NCI-H128 (cell line): ENCODE data around the gene PCDH15.
"Not testable (repeated sequence)": the region's sequence is repeated elsewhere in the genome, so short reads cannot be mapped to it uniquely, and the experiment has no call there.

ENCODE experiments used
- DNase-seq: peaks from one replicate; lab custom pipeline; 2025; ENCODE audit not compliant: unreplicated experiment; lab: John Stamatoyannopoulos, UW

The PCDH15 gene

GRCh38 chr10:54402576-54402975, 398.5 kb downstream of the PCDH15 start:
- no peak for DNase-seq

GRCh38 chr10:54396031-54396430, 405.0 kb downstream of the PCDH15 start:
- no peak for DNase-seq

GRCh38 chr10:54394598-54394997, 406.4 kb downstream of the PCDH15 start:
- DNase-seq = not testable (repeated sequence)

- DNase-seq = no peak
Observed at GRCh38 chr10:54372179-54372578, 428.9 kb downstream of the PCDH15 start.

DNA sequence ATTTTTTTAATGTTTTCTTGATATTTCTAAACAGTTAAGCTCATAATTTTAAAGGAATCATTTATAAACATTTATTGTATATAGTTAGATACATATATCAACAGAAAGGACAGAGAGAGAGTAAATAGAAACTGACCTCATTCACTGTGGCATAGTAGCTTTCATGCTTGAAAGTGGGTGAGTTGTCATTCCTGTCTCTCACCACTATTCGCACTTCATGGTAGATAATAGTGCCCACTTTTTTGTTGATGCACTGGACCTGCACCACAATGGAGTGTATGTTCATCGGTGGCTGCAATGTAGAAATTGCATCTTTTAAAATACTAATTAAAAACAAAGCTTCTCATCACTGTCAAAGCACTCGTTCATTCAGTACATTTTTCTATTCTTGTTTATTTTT, 432.0 kb downstream of the PCDH15 start:
- no peak for DNase-seq

DNA sequence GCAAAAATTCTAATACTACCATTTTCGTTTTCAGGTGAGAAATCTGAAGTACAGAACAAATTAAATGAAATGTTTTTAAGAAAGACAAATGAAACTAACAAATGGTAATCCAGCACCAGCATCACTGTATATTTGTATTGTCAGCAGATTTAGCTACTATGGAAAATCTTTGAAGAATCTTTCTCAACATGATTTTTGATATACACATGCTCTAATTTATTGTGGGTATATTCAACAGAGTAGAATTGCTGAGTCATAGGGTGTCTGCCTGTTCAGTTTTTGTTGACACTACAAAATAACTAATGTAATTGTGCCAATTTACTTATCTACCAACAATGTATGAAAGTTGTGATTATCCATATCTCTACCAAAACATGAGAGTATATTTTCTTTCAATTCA, 437.6 kb downstream of the PCDH15 start:
- DNase-seq = no peak

- no peak for DNase-seq
Observed at GRCh38 chr10:54342058-54342457, 459.0 kb downstream of the PCDH15 start.

DNA sequence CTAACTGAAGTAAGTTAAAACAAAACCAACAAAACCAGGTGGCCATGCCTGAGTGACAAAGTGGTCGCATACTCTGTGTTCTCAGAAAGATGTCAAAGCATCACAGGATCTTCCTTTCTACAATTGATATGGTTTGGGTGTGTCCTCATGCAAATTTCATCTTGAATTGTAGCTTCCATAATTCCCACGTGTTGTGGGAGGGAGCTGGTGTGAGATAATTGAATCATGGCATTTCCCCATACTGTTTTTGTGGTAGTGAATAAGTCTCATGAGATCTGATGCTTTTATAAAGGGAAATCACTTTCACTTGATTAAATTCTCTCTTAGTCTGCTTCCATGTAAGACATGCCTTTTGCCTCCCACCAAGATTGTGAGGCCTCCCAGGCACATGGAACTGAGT, 465.7 kb downstream of the PCDH15 start:
- DNase-seq = no peak

GRCh38 chr10:54319341-54319740, 481.7 kb downstream of the PCDH15 start:
- no peak for DNase-seq

GRCh38 chr10:54318470-54318869, 482.6 kb downstream of the PCDH15 start:
- no peak for DNase-seq

GRCh38 chr10:54314430-54314829, 486.6 kb downstream of the PCDH15 start:
- no peak for DNase-seq

DNA sequence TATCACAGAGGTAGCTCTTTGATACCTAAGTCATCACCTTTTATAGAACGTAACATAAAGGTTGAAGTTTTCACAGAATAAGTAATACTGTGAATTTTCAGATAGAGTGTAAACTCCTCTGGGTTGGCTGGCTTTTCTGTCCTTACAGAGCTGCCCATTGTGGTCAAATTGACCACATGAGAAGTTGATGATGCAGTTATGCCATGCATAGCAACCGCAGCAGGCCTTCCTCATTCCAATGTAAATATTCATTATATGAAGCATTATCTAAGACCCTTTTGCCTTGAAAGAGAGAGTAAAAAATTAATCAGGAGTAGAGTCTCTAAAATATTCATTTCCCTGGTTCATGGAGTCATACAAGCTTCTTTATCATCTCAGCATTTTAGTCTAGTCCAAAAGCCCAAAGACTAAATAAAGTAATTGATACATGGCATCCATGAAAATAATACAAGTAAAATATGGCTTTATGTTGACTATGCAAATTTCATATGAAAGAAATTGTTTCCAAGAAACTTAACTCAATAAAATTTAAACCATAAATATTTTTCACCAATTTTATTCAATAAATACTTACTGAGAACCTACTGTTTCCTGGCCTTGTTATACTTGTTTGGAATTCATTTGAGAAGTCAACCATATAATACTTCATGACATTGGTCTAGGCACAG, 516.4 kb downstream of the PCDH15 start:
- DNase-seq = no peak

- no peak for DNase-seq
Observed at GRCh38 chr10:54282012-54282411, 519.0 kb downstream of the PCDH15 start.

DNA sequence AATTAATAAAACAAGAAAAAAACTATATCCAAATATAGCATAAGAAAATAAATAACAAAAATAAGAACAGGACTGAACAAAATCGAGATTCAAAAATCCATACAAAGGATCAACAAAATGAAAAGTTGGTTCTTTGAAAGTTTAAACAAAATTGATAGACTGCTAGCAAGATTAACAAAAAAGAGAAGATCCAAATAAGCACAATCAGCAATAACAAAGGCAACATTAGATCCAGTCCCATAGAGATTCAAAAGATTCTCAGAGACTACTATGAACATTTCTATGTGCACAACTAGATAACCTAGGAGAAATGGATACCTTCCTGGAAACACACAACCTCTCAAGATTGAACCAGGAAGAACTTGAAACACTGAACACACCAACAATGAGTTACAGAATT, 534.6 kb downstream of the PCDH15 start:
- DNase-seq = no peak

GRCh38 chr10:54262726-54263125, 538.3 kb downstream of the PCDH15 start:
- no peak for DNase-seq

GRCh38 chr10:54259104-54259503, 541.9 kb downstream of the PCDH15 start:
- no peak for DNase-seq

DNA sequence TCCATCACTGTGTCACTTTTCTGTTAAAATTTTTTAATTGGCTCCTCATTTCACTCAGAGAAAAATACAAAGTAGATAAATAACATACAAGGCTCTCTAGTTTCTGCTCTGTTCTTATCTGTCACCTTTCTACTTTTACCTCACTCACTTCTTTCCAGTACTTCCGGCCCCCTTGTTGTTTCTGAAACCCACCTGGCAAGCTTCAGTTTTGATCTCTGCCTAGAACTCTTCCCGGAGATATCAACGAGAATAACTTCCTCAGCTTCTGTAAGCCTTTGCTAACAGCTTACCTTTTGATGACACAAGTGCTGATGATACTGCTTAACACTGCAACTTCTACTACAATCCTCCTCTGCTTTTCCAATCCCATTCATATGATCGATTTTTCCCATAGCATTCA, 566.2 kb downstream of the PCDH15 start:
- no peak for DNase-seq

GRCh38 chr10:54203401-54203800, 597.6 kb downstream of the PCDH15 start:
- DNase-seq = no peak

- DNase-seq = no peak
Observed at GRCh38 chr10:54198051-54198450, 603.0 kb downstream of the PCDH15 start.

GRCh38 chr10:54194806-54195205, 606.2 kb downstream of the PCDH15 start:
- DNase-seq = no peak

GRCh38 chr10:54159924-54160323, 641.1 kb downstream of the PCDH15 start:
- no peak for DNase-seq

GRCh38 chr10:54148508-54148907, 652.5 kb downstream of the PCDH15 start:
- no peak for DNase-seq

- no peak for DNase-seq
Observed at GRCh38 chr10:54139819-54140428, 661.1 kb downstream of the PCDH15 start.
